ENCODE results near the gene PGS1.

PGS1 gene

DNA sequence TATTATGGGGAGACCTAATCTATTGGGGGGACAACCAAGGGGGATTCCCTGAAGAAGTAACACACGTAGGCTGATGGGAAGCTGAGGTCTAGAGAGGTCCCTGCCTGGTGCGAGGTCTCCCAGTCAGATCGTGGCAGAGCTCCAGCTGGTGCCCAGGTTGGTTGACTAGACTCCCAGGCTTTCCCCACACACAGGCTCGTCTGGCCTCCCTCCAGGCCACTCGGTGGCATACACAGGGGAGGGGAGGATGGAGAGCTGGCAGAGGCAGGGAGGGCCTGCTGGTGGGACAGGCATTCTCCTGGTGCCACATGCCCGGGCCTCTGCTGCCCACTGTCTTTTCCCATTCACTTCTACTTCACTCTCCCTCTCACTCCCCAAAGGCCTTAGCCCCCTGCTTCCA lies 10.1 kb upstream of the PGS1 start:
- no peak for TF ChIP-seq TAF1 (IDR thresholded peaks at IDR 0.05; ENCODE audit: borderline replicate concordance, low read depth, low read length)
- TF ChIP-seq POLR2A (IDR thresholded peaks at IDR 0.05; ENCODE audit: low read depth, low read length): no peak
- no peak for TF ChIP-seq POLR2AphosphoS5 (IDR thresholded peaks at IDR 0.05; ENCODE audit: low read depth, low read length)
- no peak for FAIRE-seq
- no peak for DNase-seq (ENCODE audit: insufficient read length)

GRCh38 chr17:78368854-78369495 lies 9.5 kb upstream of the PGS1 start:
- TF ChIP-seq TAF1 (IDR thresholded peaks at IDR 0.05; ENCODE audit: borderline replicate concordance, low read depth, low read length): no peak
- no peak for TF ChIP-seq POLR2A (IDR thresholded peaks at IDR 0.05; ENCODE audit: low read depth, low read length)
- no peak for TF ChIP-seq POLR2AphosphoS5 (IDR thresholded peaks at IDR 0.05; ENCODE audit: low read depth, low read length)
- DNase-seq (ENCODE audit: insufficient read length) (no peak), FAIRE-seq (no peak)

- FAIRE-seq (no peak), DNase-seq (ENCODE audit: insufficient read length) (no peak)
- no peak for TF ChIP-seq POLR2A (IDR thresholded peaks at IDR 0.05; ENCODE audit: low read depth, low read length)
- TF ChIP-seq POLR2AphosphoS5 (IDR thresholded peaks at IDR 0.05; ENCODE audit: low read depth, low read length): no peak
- TF ChIP-seq TAF1 (IDR thresholded peaks at IDR 0.05; ENCODE audit: borderline replicate concordance, low read depth, low read length): no peak
Measured at GRCh38 chr17:78369791-78370381, 8.6 kb upstream of the PGS1 start.

- FAIRE-seq (no peak), DNase-seq (ENCODE audit: insufficient read length) (no peak)
- no peak for TF ChIP-seq POLR2A (IDR thresholded peaks at IDR 0.05; ENCODE audit: low read depth, low read length)
- no peak for TF ChIP-seq POLR2AphosphoS5 (IDR thresholded peaks at IDR 0.05; ENCODE audit: low read depth, low read length)
- TF ChIP-seq TAF1 (IDR thresholded peaks at IDR 0.05; ENCODE audit: borderline replicate concordance, low read depth, low read length): no peak
Measured at GRCh38 chr17:78371056-78371455, 7.4 kb upstream of the PGS1 start.

GRCh38 chr17:78372841-78373240 lies 5.6 kb upstream of the PGS1 start:
- FAIRE-seq: no peak
- no peak for DNase-seq (ENCODE audit: insufficient read length)
- TF ChIP-seq TAF1 (IDR thresholded peaks at IDR 0.05; ENCODE audit: borderline replicate concordance, low read depth, low read length) (no peak), POLR2AphosphoS5 (IDR thresholded peaks at IDR 0.05; ENCODE audit: low read depth, low read length) (no peak), POLR2A (IDR thresholded peaks at IDR 0.05; ENCODE audit: low read depth, low read length) (no peak)

- FAIRE-seq (no peak), DNase-seq (ENCODE audit: insufficient read length) (no peak)
- TF ChIP-seq TAF1 (IDR thresholded peaks at IDR 0.05; ENCODE audit: borderline replicate concordance, low read depth, low read length) (no peak), POLR2A (IDR thresholded peaks at IDR 0.05; ENCODE audit: low read depth, low read length) (no peak), POLR2AphosphoS5 (IDR thresholded peaks at IDR 0.05; ENCODE audit: low read depth, low read length) (no peak)
Measured at GRCh38 chr17:78374189-78374588, 4.3 kb upstream of the PGS1 start.

GRCh38 chr17:78374631-78375274 lies 3.7 kb upstream of the PGS1 start:
- FAIRE-seq (no peak), DNase-seq (ENCODE audit: insufficient read length) (no peak)
- no peak for TF ChIP-seq POLR2A (IDR thresholded peaks at IDR 0.05; ENCODE audit: low read depth, low read length)
- no peak for TF ChIP-seq POLR2AphosphoS5 (IDR thresholded peaks at IDR 0.05; ENCODE audit: low read depth, low read length)
- no peak for TF ChIP-seq TAF1 (IDR thresholded peaks at IDR 0.05; ENCODE audit: borderline replicate concordance, low read depth, low read length)

- DNase-seq (ENCODE audit: insufficient read length) (no peak), FAIRE-seq (no peak)
- TF ChIP-seq POLR2AphosphoS5 (IDR thresholded peaks at IDR 0.05; ENCODE audit: low read depth, low read length) (no peak), POLR2A (IDR thresholded peaks at IDR 0.05; ENCODE audit: low read depth, low read length) (no peak), TAF1 (IDR thresholded peaks at IDR 0.05; ENCODE audit: borderline replicate concordance, low read depth, low read length) (no peak)
Measured at GRCh38 chr17:78375401-78376151, 2.9 kb upstream of the PGS1 start.

DNA sequence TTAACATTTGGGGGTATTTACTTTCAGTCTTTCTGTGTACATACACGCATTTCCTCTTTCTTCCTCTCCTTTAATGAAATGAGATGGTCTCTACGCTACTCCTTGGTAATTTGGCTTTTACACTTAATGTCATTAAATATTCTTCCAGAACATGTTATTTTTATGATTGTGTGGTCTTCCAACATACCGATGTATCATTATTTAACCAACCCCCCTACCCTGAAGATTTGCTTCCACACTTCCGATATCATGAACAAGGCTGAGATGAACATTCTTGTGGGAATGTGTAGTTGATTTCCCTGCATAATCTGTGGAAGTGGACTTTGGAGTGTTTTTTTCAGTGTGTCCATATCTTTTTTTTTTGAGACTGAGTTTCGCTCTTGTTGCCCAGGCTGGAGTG lies 2.3 kb upstream of the PGS1 start:
- DNase-seq (ENCODE audit: insufficient read length) (no peak), FAIRE-seq (no peak)
- no peak for TF ChIP-seq POLR2A (IDR thresholded peaks at IDR 0.05; ENCODE audit: low read depth, low read length)
- TF ChIP-seq POLR2AphosphoS5 (IDR thresholded peaks at IDR 0.05; ENCODE audit: low read depth, low read length): no peak
- no peak for TF ChIP-seq TAF1 (IDR thresholded peaks at IDR 0.05; ENCODE audit: borderline replicate concordance, low read depth, low read length)

DNA sequence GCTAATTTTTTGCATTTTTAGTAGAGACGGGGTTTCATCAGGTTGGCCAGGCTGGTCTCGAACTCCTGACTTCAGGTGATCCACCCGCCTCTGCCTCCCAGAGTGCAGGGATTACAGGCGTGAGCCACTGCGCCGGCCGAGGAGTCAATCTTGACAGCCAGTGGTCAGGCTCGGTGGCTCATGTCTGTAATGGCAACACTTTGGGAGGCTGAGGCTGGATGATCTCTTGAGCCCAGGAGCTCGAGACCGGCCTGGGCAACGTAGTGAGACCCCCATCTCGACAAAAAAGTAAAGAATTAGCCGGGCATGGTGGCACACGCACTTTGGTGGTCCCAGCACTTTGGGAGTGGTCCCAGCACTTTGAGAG lies 608 bp upstream of the PGS1 start:
- DNase-seq (ENCODE audit: insufficient read length): no peak
- TF ChIP-seq POLR2A (IDR thresholded peaks at IDR 0.05; ENCODE audit: low read depth, low read length): no peak
- TF ChIP-seq TAF1 (IDR thresholded peaks at IDR 0.05; ENCODE audit: borderline replicate concordance, low read depth, low read length): no peak
- no peak for TF ChIP-seq POLR2AphosphoS5 (IDR thresholded peaks at IDR 0.05; ENCODE audit: low read depth, low read length)
- FAIRE-seq: no peak

DNA sequence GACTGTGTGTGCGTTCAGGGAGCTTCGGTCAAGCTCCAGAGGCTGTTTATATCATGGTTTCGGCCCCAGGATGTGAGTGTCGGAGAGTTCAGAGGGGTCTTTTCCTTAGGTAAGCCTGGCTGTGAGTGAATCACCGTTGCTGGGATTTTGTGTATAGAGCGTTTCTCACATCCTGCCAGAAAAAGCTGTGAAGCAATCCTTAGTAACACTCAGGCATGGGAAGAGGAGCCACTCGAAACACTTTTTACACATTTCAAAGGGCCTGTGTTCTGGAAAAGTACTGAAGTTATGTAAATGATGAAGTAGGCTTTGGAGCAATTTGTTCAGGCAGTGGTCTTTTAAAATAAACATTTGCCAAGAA lies 662 bp downstream of the PGS1 start:
- no peak for DNase-seq (ENCODE audit: insufficient read length)

More for the DNA sequence above, 662 bp downstream of the PGS1 start:
- FAIRE-seq: no peak
- no peak for TF ChIP-seq TAF1 (IDR thresholded peaks at IDR 0.05; ENCODE audit: borderline replicate concordance, low read depth, low read length)
- TF ChIP-seq POLR2A (IDR thresholded peaks at IDR 0.05; ENCODE audit: low read depth, low read length): no peak
- TF ChIP-seq POLR2AphosphoS5 (IDR thresholded peaks at IDR 0.05; ENCODE audit: low read depth, low read length): no peak

Data from GM12892 (cell line).